ENCODE measurements around the gene TCF7L2.

The TCF7L2 gene

DNA sequence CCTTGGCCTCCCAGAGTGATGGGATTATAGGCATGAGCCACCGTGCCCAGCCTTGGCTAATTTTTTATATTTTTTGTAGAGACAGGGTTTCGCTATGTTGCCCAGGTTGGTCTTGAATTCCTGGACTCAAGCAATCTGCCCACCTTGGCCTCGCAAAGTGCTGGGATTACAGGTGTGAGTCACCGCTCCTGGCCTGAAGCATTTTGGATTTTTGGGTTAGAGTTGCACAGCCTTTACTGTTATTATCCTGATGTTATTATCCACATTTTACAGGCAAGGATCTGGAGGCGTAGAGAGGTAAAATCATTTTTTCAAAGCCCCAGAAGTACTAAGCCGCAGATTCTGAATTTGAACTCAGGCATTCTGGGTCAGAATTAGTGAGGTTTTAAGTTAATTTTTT lies 75.4 kb downstream of the TCF7L2 start:
- no peak for DNase-seq

DNA sequence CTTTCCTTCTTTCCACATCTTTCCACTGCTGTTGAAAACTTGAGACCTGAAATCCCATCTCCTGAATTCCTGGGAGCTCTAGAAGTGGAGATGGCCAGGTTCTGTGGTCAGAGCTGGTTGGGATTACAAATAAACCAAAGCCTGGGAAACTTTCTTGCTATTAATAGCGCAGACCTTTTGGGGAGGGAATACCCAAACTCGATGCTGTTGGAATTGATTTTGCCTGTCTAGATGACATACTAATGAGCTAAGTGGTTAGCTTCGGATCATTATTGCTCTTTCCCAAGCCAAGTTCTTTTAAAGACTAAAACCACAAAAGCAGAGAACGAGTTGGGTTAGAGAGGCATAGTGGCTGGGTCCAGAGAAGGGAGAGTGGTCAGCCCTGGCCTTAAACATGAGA lies 76.6 kb downstream of the TCF7L2 start:
- DNase-seq, result no peak

GRCh38 chr10:113027230-113027573 lies 77.2 kb downstream of the TCF7L2 start:
- no peak for DNase-seq

- DNase-seq, result no peak
These were observed 77.8 kb downstream of the TCF7L2 start for GRCh38 chr10:113027574-113028455.

DNA sequence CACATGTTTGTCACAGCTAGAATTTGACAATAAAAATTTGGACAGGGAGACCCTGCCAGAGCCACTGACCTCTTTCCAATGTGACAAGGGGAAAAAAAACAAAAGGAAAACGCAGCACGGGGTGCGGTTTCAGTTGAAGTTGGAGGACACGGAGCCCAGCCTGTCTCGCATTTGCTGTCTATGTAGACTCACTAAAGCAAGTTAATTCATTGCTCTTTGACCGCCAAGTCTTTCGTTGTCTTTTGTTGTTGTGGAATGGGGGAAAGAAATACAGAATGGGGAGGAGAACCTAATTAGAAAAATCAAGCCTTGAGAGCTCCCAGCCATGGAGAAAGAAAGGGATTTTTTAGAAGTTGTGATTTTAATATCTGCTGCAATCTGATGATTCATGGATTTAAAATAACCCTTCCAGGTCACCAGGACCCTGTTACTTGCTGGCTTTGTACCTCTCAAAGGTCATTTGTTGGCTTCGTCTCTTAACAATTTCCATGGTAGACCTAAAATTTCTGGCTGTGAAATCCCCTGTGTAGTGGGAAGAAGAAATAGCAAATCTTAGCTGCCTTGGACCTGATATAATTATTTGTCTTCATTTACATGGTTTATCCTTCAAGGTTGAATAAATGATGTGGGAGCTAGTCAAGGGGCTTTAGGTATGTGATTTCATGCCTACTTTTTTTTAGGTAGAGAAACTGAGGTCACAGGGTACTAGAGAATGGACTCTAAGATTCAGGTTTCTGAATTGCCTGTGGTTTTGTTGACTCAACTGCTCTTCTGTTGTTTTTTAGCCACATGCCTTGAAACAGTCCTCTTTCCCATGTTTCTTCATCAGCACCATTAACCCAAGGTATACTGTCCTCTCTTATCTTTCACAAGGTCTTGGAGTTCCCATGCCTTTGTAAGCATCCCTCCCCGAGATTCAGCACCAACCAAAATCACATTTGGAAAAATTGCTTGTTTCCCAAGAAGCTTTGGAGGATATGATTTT lies 78.7 kb downstream of the TCF7L2 start:
- no peak for DNase-seq

GRCh38 chr10:113030453-113030852 lies 80.4 kb downstream of the TCF7L2 start:
- no peak for DNase-seq

- no peak for DNase-seq
These were observed 81.1 kb downstream of the TCF7L2 start for GRCh38 chr10:113031147-113031546.

GRCh38 chr10:113033991-113034390 lies 83.9 kb downstream of the TCF7L2 start:
- DNase-seq, result no peak

GRCh38 chr10:113035732-113036312 lies 85.8 kb downstream of the TCF7L2 start:
- DNase-seq, result no peak

DNA sequence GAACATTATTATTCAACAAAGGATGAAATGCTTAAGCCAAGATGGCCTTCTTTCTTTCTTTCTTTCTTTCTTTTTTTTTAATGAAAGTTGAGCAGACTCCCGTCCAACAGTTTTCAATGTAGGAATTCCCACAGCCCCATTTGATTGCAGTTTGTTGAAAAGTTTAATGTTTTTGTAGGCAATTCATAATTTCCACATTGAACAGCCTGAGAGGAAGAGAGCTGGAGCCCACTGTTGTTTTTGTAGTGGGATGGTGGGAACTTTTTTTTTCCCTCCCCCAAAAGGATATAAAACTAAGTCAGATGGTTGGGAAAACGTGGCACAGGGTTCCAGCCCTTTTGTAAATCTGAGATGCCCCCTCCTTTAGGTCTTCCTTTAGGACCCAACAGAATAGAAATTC lies 86.6 kb downstream of the TCF7L2 start:
- no peak for DNase-seq

GRCh38 chr10:113037218-113037617 lies 87.2 kb downstream of the TCF7L2 start:
- DNase-seq, result no peak

DNA sequence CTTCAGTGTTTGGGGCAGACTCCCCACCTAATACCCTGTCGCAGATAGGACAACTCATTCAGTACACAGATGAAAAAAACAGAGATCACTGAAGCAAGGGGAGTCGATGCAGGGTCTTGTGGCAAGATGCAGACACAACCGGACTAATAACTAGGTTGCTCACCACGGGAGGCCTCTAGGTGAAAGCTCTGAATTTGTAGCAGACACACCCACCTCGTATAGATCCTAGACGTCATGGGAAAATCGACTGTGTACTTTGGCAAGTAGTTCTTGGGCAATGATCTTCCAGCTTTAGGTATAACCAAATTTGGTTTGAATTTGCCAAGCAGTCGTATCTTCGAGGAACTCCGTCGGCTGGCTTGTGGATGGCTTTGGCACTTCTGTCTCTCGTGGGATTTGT lies 88.1 kb downstream of the TCF7L2 start:
- DNase-seq, result no peak

- no peak for DNase-seq
These were observed 88.9 kb downstream of the TCF7L2 start for GRCh38 chr10:113038985-113039384.

- DNase-seq, result no peak
These were observed 91.3 kb downstream of the TCF7L2 start for GRCh38 chr10:113041324-113041723.

GRCh38 chr10:113041841-113042750 lies 92.0 kb downstream of the TCF7L2 start:
- no peak for DNase-seq

GRCh38 chr10:113042868-113043267 lies 92.8 kb downstream of the TCF7L2 start:
- DNase-seq, result no peak

GRCh38 chr10:113044016-113044755 lies 94.1 kb downstream of the TCF7L2 start:
- no peak for DNase-seq

DNA sequence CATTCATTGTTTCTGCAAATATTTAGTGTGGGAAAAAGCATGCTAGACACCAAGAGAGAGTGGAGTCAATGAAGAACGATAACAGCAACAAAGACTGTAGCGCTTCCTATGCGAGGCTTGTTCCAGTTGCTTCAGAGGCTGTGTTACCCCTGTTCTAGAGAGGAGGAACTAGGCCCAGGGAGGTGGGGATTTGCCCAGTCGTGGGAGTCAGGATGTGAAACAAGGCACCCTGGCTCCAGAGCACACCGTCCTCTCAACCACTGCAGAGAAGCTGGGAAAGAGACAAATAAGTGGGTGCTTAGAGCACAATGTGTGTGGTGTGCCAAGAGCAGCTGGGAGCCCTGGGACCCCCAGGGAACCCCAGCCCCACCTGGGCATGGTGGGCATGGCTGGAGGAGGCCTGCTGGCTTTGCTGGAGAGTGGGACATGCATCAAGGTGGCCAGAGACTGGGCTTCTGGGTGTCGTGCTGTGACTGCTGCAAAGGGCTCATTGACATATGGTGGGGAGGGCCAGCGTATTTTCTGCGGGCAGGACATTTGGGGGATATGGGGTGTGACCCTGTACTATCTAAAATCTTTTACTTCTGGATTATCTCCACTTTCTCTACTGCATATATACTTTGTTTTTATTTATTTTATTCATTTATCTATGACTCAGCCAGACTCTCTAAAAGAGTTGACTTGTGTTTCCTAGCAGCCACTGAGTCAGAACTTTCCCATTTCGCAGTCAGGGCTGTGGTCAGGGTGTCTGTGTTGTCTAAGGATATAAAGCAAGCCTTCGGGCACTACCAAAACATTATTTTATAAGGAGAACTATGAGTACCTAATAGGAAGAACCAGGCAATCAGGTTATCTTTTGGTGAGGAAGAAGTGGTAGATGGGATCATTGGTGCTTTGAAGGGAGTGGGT lies 95.4 kb downstream of the TCF7L2 start:
- DNase-seq, result no peak

DNA sequence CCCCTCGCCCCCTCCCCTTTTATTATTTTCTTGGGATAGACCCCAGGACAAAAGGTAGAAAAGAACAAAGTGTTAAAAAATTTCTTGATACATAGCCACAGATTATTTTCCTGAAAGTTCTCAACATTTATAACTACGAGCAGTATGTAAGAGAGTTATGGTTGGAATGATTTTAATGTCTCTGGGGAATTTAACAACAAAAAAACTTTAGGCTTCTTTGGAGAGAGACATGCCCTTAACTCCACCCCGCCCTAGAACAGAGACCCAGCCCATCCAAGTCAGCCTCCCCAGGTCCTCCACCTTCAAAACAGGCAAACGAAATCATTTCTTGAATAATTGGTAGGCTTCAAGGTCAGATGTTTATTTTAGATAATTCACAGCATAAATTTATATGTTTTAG lies 97.1 kb downstream of the TCF7L2 start:
- no peak for DNase-seq

GRCh38 chr10:113047605-113047962 lies 97.5 kb downstream of the TCF7L2 start:
- DNase-seq, result no peak

All from NCI-H2107 (cell line).